ENCODE data around the gene MUC2.

Gene MUC2

GRCh38 chr11:1036931-1037330 lies 37.7 kb upstream of the MUC2 start:
- DNase-seq (ENCODE audit: low read depth) = no peak

- DNase-seq (ENCODE audit: low read depth) = no peak
Measured at GRCh38 chr11:1037506-1038055, 37.1 kb upstream of the MUC2 start.

GRCh38 chr11:1038361-1038760 lies 36.3 kb upstream of the MUC2 start:
- no peak for DNase-seq (ENCODE audit: low read depth)

- DNase-seq (ENCODE audit: low read depth) = no peak
Measured at GRCh38 chr11:1038921-1039320, 35.8 kb upstream of the MUC2 start.

- no peak for DNase-seq (ENCODE audit: low read depth)
Measured at GRCh38 chr11:1039481-1040427, 34.9 kb upstream of the MUC2 start.

GRCh38 chr11:1040428-1041148 lies 34.1 kb upstream of the MUC2 start:
- DNase-seq (ENCODE audit: low read depth) = no peak

- DNase-seq (ENCODE audit: low read depth) = no peak
Measured at GRCh38 chr11:1041149-1041467, 33.6 kb upstream of the MUC2 start.

- no peak for DNase-seq (ENCODE audit: low read depth)
Measured at GRCh38 chr11:1041471-1041870, 33.2 kb upstream of the MUC2 start.

GRCh38 chr11:1041936-1042608 lies 32.6 kb upstream of the MUC2 start:
- no peak for DNase-seq (ENCODE audit: low read depth)

- DNase-seq (ENCODE audit: low read depth) = no peak
Measured at GRCh38 chr11:1042626-1043562, 31.8 kb upstream of the MUC2 start.

- DNase-seq (ENCODE audit: low read depth) = no peak
Measured at GRCh38 chr11:1043563-1044096, 31.0 kb upstream of the MUC2 start.

GRCh38 chr11:1044160-1044559 lies 30.5 kb upstream of the MUC2 start:
- DNase-seq (ENCODE audit: low read depth) = no peak

GRCh38 chr11:1047595-1048156 lies 27.0 kb upstream of the MUC2 start:
- no peak for DNase-seq (ENCODE audit: low read depth)

GRCh38 chr11:1048375-1049070 lies 26.2 kb upstream of the MUC2 start:
- no peak for DNase-seq (ENCODE audit: low read depth)

- no peak for DNase-seq (ENCODE audit: low read depth)
Measured at GRCh38 chr11:1049071-1049405, 25.6 kb upstream of the MUC2 start.

- no peak for DNase-seq (ENCODE audit: low read depth)
Measured at GRCh38 chr11:1049431-1049891, 25.2 kb upstream of the MUC2 start.

- DNase-seq (ENCODE audit: low read depth) = no peak
Measured at GRCh38 chr11:1049911-1050580, 24.6 kb upstream of the MUC2 start.

GRCh38 chr11:1050581-1051355 lies 23.9 kb upstream of the MUC2 start:
- DNase-seq (ENCODE audit: low read depth) = peak; percentile 54
